ENCODE results near the gene KCNQ1.

The KCNQ1 gene

DNA sequence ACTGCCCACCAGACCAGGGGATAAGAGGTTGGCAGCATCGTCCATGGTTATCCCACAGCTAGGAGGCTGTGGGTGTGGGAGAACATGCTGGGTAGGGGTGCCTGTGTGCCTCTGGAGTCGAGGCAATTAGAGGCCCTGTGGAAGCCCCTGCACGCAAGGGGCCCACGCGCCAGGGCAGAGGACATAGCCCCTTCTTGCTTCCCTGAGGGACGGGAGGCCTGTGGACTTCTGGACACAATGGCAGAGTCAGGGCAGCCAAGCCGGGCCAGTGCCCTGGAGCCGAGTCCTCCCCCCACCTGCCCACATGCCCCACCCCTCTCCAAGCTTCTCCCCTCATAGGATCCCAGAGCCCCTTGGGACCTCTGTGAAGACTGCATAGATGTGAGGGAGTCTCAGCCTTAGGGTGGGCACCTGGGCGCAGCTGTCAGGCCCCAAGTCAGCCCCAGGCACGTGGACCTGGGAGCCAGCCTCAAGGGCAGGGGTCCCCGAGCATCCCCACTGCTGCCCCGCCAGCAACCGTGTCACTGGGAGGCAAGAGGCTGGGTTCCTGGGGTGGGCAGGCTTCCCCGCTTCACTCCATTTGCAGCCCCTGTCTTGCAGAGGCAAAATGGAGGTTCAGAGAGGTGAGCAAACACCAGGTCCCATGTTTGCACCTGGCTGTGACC, 388.4 kb downstream of the KCNQ1 start:
- Histone ChIP-seq H3K36me3 (ENCODE audit: low read depth) (no peaks in the 10 kb centered on the region), H3K27me3 (ENCODE audit: insufficient read depth, poor library complexity, severe bottlenecking) (no peaks in the 10 kb centered on the region), H3K4me3 (ENCODE audit: severe bottlenecking) (no peak overlapping the region), H3K27ac (ENCODE audit: poor library complexity, severe bottlenecking) (no peak overlapping the region), H3K9me3 (ENCODE audit: severe bottlenecking) (no peaks in the 10 kb centered on the region), H3K4me1 (ENCODE audit: insufficient read depth, poor library complexity, severe bottlenecking) (no peaks in the 10 kb centered on the region)
- TF ChIP-seq, protein P1, sequence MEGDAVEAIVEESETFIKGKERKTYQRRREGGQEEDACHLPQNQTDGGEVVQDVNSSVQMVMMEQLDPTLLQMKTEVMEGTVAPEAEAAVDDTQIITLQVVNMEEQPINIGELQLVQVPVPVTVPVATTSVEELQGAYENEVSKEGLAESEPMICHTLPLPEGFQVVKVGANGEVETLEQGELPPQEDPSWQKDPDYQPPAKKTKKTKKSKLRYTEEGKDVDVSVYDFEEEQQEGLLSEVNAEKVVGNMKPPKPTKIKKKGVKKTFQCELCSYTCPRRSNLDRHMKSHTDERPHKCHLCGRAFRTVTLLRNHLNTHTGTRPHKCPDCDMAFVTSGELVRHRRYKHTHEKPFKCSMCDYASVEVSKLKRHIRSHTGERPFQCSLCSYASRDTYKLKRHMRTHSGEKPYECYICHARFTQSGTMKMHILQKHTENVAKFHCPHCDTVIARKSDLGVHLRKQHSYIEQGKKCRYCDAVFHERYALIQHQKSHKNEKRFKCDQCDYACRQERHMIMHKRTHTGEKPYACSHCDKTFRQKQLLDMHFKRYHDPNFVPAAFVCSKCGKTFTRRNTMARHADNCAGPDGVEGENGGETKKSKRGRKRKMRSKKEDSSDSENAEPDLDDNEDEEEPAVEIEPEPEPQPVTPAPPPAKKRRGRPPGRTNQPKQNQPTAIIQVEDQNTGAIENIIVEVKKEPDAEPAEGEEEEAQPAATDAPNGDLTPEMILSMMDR (IDR thresholded peaks at IDR 0.05; ENCODE audit: poor library complexity, severe bottlenecking), result no peak
- ATAC-seq (ENCODE audit: low read depth), result no peak
- no peak for DNase-seq (ENCODE audit: low spot score)

- no peaks in the 10 kb centered on the region for H3K9me3 ChIP-seq (ENCODE audit: severe bottlenecking)
- no peak for DNase-seq (ENCODE audit: low spot score)
- no peak for ATAC-seq (ENCODE audit: low read depth)
- H3K27me3 ChIP-seq (ENCODE audit: insufficient read depth, poor library complexity, severe bottlenecking), result no peaks in the 10 kb centered on the region
- H3K36me3 ChIP-seq (ENCODE audit: low read depth), result no peaks in the 10 kb centered on the region
- H3K27ac ChIP-seq (ENCODE audit: poor library complexity, severe bottlenecking), result no peak overlapping the region
- H3K4me3 ChIP-seq (ENCODE audit: severe bottlenecking), result no peak overlapping the region
- TF ChIP-seq, protein P1 (IDR thresholded peaks at IDR 0.05; ENCODE audit: poor library complexity, severe bottlenecking), result no peak
- no peaks in the 10 kb centered on the region for H3K4me1 ChIP-seq (ENCODE audit: insufficient read depth, poor library complexity, severe bottlenecking)
Measured at GRCh38 chr11:2833716-2834502, 389.1 kb downstream of the KCNQ1 start.

DNA sequence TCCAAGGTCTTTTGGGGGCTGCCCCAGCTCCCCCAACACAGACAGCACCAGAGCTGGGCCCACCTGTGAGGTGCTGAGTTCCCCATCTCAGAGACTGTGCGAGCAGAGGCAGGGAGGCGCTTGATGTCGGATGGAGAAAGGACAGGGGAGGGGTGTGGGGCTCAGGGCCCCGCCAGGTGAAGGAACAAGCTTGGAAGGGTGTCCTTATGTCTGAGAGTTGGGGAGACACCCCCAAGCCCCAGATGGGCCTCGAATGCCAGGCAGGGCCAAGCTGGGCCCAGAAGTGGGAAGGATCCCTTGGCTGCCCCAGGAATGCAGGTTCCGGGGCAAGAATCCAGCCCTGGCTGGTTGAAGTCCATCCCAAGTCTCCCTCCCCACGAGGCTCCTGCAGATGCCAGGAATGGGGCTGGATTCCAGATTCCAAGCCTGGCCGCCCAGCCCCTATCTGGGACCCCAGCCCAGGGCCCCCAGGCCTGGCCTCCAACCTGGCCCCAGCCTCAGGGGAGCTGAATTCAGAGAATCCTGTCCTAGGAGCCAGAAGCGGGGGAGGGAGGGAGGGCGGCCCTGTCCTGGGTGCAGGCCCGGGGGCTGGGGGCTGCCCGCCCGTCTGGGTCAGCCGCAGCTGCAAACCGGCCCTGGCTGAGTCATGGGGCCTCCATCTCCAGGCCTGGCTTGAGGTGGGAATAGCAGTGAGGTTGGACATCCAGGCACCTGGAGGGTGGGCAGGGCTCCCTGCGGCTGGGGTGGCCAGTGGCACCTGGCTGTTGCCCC, 389.9 kb downstream of the KCNQ1 start:
- H3K27ac ChIP-seq (ENCODE audit: poor library complexity, severe bottlenecking), result no peak overlapping the region
- TF ChIP-seq, protein P1 (IDR thresholded peaks at IDR 0.05; ENCODE audit: poor library complexity, severe bottlenecking), result no peak
- H3K36me3 ChIP-seq (ENCODE audit: low read depth), result no peaks in the 10 kb centered on the region
- no peak for DNase-seq (ENCODE audit: low spot score)
- no peaks in the 10 kb centered on the region for H3K4me1 ChIP-seq (ENCODE audit: insufficient read depth, poor library complexity, severe bottlenecking)
- H3K27me3 ChIP-seq (ENCODE audit: insufficient read depth, poor library complexity, severe bottlenecking), result no peaks in the 10 kb centered on the region
- H3K4me3 ChIP-seq (ENCODE audit: severe bottlenecking), result no peak overlapping the region
- no peaks in the 10 kb centered on the region for H3K9me3 ChIP-seq (ENCODE audit: severe bottlenecking)
- ATAC-seq (ENCODE audit: low read depth), result peak; percentile 22; the same call in 2 of the 3 replicates

- TF ChIP-seq, protein P1 (IDR thresholded peaks at IDR 0.05; ENCODE audit: poor library complexity, severe bottlenecking), result no peak
- Histone ChIP-seq H3K4me3 (ENCODE audit: severe bottlenecking) (no peak overlapping the region), H3K27ac (ENCODE audit: poor library complexity, severe bottlenecking) (no peak overlapping the region), H3K27me3 (ENCODE audit: insufficient read depth, poor library complexity, severe bottlenecking) (no peaks in the 10 kb centered on the region), H3K9me3 (ENCODE audit: severe bottlenecking) (no peaks in the 10 kb centered on the region), H3K4me1 (ENCODE audit: insufficient read depth, poor library complexity, severe bottlenecking) (no peaks in the 10 kb centered on the region), H3K36me3 (ENCODE audit: low read depth) (no peaks in the 10 kb centered on the region)
- peak; percentile 68 for ATAC-seq (ENCODE audit: low read depth)
- DNase-seq (ENCODE audit: low spot score), result no peak
Measured at GRCh38 chr11:2835296-2835695, 390.5 kb downstream of the KCNQ1 start.
